Osteocyte (in vitro differentiated cells): ENCODE measurements around the gene RFC5. TPM values are rescaled to one million over a fixed set of nuclear protein-coding genes. Genes with fewer than 3 reads are reported as not detected.

Experiments
- DNase-seq: peaks from one replicate; pipeline ENCODE4 v3.0.0; 2021; ENCODE audit warnings: mixed read lengths; ENCODE audit not compliant: unreplicated experiment; ENCODE audit errors: extremely low spot score
- H3K27ac Mint-ChIP-seq: one replicate; pipeline ENCODE4 v1.8.0; 2021; ENCODE audit warnings: mild to moderate bottlenecking, mixed read lengths; ENCODE audit not compliant: unreplicated experiment
- H3K27me3 Mint-ChIP-seq: one replicate; pipeline ENCODE4 v1.8.0; 2021; ENCODE audit warnings: mixed read lengths; ENCODE audit not compliant: unreplicated experiment
- H3K36me3 Mint-ChIP-seq: one replicate; pipeline ENCODE4 v1.8.0; 2021; ENCODE audit warnings: mixed read lengths; ENCODE audit not compliant: unreplicated experiment
- H3K4me1 Mint-ChIP-seq: one replicate; pipeline ENCODE4 v1.8.0; 2021; ENCODE audit warnings: mixed read lengths; ENCODE audit not compliant: unreplicated experiment
- H3K4me3 Mint-ChIP-seq: one replicate; pipeline ENCODE4 v1.8.0; 2021; ENCODE audit warnings: mild to moderate bottlenecking, moderate library complexity, mixed read lengths; ENCODE audit not compliant: unreplicated experiment
- H3K9me3 Mint-ChIP-seq: one replicate; pipeline ENCODE4 v1.8.0; 2021; ENCODE audit warnings: mixed read lengths; ENCODE audit not compliant: unreplicated experiment
- total RNA-seq: library from RNA; stranded (reverse); gene quantifications from 2 replicates; pipeline ENCODE4 v1.2.1, GENCODE V29; 2021
- TF ChIP-seq, protein P1 (sequence below): fragments of 200-600 bp; sonication (generic); IDR thresholded peaks from 2 replicates; pipeline ENCODE4 v1.5.0; 2021; ENCODE audit warnings: antibody characterized with exemption, mild to moderate bottlenecking, moderate library complexity

The RFC5 gene
- total RNA-seq, 1 donor from 2014 or later = 13.2 TPM

DNA sequence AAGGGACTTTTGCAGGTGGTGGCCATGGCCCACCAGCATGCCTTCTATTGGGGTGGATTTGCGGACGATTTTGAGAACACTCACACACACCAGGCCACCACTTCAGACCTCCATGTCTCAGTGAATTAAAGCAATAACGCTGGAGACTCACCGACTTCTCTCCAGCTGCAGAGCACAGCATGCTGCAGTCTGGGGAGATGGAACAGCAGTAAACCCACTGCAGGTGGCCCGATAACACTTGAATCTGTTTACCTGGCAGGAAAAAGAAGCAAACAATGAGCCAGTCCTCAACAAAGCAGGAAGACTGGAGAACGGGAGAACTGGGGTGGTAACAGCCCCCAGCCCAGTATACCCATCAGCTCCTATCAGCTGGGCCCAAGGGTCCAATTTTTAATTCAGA lies 21.6 kb downstream of the RFC5 start:
- H3K36me3 Mint-ChIP-seq = peaks cover 67% of the 10 kb centered on the region
- TF ChIP-seq, protein P1, sequence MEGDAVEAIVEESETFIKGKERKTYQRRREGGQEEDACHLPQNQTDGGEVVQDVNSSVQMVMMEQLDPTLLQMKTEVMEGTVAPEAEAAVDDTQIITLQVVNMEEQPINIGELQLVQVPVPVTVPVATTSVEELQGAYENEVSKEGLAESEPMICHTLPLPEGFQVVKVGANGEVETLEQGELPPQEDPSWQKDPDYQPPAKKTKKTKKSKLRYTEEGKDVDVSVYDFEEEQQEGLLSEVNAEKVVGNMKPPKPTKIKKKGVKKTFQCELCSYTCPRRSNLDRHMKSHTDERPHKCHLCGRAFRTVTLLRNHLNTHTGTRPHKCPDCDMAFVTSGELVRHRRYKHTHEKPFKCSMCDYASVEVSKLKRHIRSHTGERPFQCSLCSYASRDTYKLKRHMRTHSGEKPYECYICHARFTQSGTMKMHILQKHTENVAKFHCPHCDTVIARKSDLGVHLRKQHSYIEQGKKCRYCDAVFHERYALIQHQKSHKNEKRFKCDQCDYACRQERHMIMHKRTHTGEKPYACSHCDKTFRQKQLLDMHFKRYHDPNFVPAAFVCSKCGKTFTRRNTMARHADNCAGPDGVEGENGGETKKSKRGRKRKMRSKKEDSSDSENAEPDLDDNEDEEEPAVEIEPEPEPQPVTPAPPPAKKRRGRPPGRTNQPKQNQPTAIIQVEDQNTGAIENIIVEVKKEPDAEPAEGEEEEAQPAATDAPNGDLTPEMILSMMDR = no peak
- no peak overlapping the region for H3K27ac Mint-ChIP-seq
- H3K27me3 Mint-ChIP-seq = no peaks in the 10 kb centered on the region
- no peaks in the 10 kb centered on the region for H3K4me1 Mint-ChIP-seq
- no peaks in the 10 kb centered on the region for H3K9me3 Mint-ChIP-seq
- H3K4me3 Mint-ChIP-seq = no peak overlapping the region
- DNase-seq = no peak

DNA sequence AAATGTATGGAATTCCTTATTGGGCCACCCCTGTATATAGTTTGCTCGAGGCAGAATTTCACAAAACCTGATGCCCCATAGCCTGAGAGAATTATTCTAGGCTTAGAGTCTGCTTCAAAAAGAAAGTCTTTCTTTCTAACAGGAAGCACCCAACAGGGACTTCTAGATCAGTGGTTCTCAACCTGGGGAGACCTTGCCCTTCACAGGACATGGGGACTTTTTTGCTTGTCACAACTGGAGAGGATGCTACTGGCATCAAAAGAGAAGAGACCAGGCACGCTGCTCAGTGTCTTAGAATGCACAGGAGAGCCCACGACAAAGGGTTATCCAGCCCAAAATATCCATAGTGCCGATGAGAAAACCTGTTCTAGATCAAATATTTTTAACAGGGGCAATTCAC lies 25.6 kb downstream of the RFC5 start:
- H3K9me3 Mint-ChIP-seq = no peaks in the 10 kb centered on the region
- peaks cover 55% of the 10 kb centered on the region for H3K36me3 Mint-ChIP-seq

DNA sequence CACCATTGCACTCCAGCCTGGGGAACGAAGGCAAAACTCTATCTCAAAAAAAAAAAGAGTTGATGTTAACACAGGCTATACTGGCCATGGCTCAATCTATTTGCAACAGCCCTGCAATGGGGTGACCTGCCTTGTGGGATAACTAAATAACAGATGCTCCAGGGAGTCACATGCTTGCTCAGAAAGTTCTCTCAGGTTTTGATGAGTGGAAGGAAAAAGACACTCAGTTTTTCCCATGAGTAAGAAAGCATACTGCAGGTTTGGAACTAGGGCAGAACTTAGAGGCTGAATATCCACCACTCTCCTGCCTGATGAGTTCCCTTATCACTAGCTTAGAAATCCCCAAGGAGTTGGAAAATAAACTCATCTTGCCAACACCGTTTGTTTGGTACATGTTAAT lies 27.6 kb downstream of the RFC5 start:
- Mint-ChIP-seq H3K9me3 (no peaks in the 10 kb centered on the region), H3K4me1 (no peaks in the 10 kb centered on the region), H3K4me3 (no peak overlapping the region), H3K27ac (no peak overlapping the region), H3K27me3 (no peaks in the 10 kb centered on the region), H3K36me3 (peaks cover 51% of the 10 kb centered on the region)
- DNase-seq = no peak
- TF ChIP-seq, protein P1 = no peak

More for the DNA sequence above, 25.6 kb downstream of the RFC5 start:
- no peaks in the 10 kb centered on the region for H3K4me1 Mint-ChIP-seq
- H3K27ac Mint-ChIP-seq = no peak overlapping the region
- TF ChIP-seq, protein P1 = no peak
- H3K27me3 Mint-ChIP-seq = no peaks in the 10 kb centered on the region
- no peak for DNase-seq
- H3K4me3 Mint-ChIP-seq = no peak overlapping the region

DNA sequence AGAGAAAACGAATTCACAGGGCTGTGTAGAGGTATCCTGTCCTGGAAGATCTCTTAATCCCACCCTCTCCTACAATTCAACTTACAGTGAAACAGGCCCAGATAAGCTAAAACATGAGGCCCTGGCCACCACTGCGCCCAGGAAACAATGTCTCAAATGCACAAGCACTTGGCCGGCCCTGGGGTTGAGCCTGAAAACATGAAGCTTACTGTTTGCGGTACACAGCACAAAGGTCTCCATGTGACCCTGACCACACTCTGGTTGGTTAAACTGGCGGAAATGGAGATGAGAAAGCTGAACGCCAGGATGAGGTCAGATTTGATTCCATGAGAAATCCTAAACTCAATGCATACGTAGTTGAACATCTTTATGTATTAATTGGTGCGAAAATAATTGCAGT lies 28.1 kb downstream of the RFC5 start:
- Mint-ChIP-seq H3K36me3 (peaks cover 51% of the 10 kb centered on the region), H3K27ac (no peak overlapping the region), H3K9me3 (no peaks in the 10 kb centered on the region), H3K4me3 (no peak overlapping the region), H3K27me3 (no peaks in the 10 kb centered on the region), H3K4me1 (no peaks in the 10 kb centered on the region)
- no peak for DNase-seq
- TF ChIP-seq, protein P1 = no peak

DNA sequence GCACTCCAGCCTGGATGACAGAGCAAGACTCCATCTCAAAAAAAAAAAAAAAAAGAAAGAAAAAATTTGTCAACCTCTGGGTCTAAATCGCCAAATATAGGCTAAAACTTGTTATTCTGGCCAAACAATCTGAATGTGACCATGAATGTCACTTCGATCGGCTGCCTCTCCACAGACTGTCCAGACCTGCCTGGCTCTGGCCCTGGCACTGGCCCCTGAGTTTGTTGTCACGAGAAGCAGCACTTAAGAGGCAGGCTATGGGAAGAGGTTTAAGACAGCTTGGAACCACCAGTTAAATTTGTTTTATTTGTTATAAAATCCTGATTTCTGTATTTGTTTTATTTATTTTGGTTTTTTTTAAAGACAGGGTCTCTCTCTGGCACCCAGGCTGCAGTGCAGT lies 29.9 kb downstream of the RFC5 start:
- TF ChIP-seq, protein P1 = no peak
- Mint-ChIP-seq H3K27me3 (no peaks in the 10 kb centered on the region), H3K9me3 (no peaks in the 10 kb centered on the region), H3K27ac (no peak overlapping the region), H3K4me3 (no peak overlapping the region), H3K4me1 (peaks cover 8% of the 10 kb centered on the region), H3K36me3 (peaks cover 58% of the 10 kb centered on the region)
- DNase-seq = no peak
